Measurements from ENCODE around the gene GPR55.

GPR55 gene

DNA sequence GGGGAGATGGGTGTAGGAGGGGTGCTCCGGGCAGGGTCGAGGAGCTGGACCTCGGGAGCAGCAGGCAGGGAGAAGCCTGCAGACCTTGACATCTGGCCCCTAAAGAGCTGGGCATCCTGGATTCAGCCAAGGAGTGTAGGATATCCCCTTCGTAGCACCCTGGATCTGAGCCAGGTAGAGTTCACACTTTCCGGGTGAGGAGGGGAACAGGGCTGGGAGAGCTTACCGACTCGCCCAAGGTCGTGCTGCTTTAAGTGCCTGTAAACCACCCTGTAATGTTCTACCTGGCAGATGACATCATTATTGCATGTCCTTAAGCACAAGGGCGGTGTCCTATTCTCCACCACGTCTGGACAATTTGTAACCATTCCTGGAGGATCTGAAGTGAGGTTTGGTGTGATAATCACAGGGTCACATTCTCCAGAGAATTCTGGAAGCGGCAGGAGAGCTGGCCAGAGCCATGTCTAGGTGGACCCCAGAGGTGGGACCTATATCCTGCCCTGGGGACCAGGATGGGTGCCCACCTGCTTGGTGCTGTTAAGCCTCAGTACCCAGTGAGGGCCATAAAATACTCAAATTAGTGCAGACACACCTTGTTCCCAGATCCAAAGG, 45.7 kb downstream of the GPR55 start:
- H3K27ac Mint-ChIP-seq: peak overlapping the region; percentile 48 to 93 (median 88)
- TF ChIP-seq, protein P1, sequence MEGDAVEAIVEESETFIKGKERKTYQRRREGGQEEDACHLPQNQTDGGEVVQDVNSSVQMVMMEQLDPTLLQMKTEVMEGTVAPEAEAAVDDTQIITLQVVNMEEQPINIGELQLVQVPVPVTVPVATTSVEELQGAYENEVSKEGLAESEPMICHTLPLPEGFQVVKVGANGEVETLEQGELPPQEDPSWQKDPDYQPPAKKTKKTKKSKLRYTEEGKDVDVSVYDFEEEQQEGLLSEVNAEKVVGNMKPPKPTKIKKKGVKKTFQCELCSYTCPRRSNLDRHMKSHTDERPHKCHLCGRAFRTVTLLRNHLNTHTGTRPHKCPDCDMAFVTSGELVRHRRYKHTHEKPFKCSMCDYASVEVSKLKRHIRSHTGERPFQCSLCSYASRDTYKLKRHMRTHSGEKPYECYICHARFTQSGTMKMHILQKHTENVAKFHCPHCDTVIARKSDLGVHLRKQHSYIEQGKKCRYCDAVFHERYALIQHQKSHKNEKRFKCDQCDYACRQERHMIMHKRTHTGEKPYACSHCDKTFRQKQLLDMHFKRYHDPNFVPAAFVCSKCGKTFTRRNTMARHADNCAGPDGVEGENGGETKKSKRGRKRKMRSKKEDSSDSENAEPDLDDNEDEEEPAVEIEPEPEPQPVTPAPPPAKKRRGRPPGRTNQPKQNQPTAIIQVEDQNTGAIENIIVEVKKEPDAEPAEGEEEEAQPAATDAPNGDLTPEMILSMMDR (IDR thresholded peaks at IDR 0.05; ENCODE audit: unreplicated experiment in 3 of 3): no peak
- peaks cover 75% of the 10 kb centered on the region for H3K36me3 Mint-ChIP-seq (ENCODE audit: low read depth)
- H3K27me3 Mint-ChIP-seq (ENCODE audit: low read depth): peaks cover 4% of the 10 kb centered on the region
- H3K4me1 Mint-ChIP-seq: peaks cover 20% of the 10 kb centered on the region
- peak overlapping the region in 1 of 3 experiments; percentile 40 for H3K4me3 Mint-ChIP-seq
- no peaks in the 10 kb centered on the region for H3K9me3 Mint-ChIP-seq

DNA sequence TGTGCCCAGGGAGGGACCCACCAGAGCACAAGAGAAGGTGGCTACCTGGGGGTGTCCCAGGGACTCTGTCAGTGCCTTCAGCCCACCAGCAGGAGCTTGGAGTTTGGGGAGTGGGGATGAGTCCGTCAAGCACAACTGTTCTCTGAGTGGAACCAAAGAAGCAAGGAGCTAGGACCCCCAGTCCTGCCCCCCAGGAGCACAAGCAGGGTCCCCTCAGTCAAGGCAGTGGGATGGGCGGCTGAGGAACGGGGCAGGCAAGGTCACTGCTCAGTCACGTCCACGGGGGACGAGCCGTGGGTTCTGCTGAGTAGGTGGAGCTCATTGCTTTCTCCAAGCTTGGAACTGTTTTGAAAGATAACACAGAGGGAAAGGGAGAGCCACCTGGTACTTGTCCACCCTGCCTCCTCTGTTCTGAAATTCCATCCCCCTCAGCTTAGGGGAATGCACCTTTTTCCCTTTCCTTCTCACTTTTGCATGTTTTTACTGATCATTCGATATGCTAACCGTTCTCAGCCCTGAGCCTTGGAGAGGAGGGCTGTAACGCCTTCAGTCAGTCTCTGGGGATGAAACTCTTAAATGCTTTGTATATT, 46.3 kb downstream of the GPR55 start:
- H3K27me3 Mint-ChIP-seq (ENCODE audit: low read depth): peaks cover 4% of the 10 kb centered on the region
- peaks cover 78% of the 10 kb centered on the region for H3K36me3 Mint-ChIP-seq (ENCODE audit: low read depth)
- TF ChIP-seq, protein P1 (IDR thresholded peaks at IDR 0.05; ENCODE audit: unreplicated experiment in 3 of 3): no peak
- H3K4me1 Mint-ChIP-seq: peaks cover 20% of the 10 kb centered on the region
- no peaks in the 10 kb centered on the region for H3K9me3 Mint-ChIP-seq
- peak overlapping the region; percentile 48 to 93 (median 88) for H3K27ac Mint-ChIP-seq
- H3K4me3 Mint-ChIP-seq: peak overlapping the region in 1 of 3 experiments; percentile 40

DNA sequence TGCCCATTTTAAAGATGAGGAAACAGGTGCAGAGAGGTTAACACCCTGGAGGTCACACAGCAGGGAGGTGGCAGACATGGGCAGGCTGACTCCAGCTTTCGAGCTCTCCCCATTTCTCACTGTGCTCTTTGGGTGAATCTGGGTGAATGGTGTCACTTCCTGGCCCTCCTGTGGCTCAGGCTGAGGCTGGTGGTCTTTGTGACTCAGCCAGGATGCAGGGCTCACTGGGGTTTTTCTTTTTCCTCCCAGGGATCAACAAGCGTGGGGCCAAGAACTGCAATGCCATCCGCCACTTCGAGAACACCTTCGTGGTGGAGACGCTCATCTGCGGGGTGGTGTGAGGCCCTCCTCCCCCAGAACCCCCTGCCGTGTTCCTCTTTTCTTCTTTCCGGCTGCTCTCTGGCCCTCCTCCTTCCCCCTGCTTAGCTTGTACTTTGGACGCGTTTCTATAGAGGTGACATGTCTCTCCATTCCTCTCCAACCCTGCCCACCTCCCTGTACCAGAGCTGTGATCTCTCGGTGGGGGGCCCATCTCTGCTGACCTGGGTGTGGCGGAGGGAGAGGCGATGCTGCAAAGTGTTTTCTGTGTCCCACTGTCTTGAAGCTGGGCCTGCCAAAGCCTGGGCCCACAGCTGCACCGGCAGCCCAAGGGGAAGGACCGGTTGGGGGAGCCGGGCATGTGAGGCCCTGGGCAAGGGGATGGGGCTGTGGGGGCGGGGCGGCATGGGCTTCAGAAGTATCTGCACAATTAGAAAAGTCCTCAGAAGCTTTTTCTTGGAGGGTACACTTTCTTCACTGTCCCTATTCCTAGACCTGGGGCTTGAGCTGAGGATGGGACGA, 47.1 kb downstream of the GPR55 start:
- TF ChIP-seq, protein P1 (IDR thresholded peaks at IDR 0.05; ENCODE audit: unreplicated experiment in 3 of 3): no peak
- H3K36me3 Mint-ChIP-seq (ENCODE audit: low read depth): peaks cover 78% of the 10 kb centered on the region
- H3K27me3 Mint-ChIP-seq (ENCODE audit: low read depth): peaks cover 4% of the 10 kb centered on the region
- peak overlapping the region; percentile 37 to 88 (median 39) for H3K27ac Mint-ChIP-seq
- peaks cover 21% of the 10 kb centered on the region for H3K4me1 Mint-ChIP-seq
- no peaks in the 10 kb centered on the region for H3K9me3 Mint-ChIP-seq
- no peak overlapping the region for H3K4me3 Mint-ChIP-seq

DNA sequence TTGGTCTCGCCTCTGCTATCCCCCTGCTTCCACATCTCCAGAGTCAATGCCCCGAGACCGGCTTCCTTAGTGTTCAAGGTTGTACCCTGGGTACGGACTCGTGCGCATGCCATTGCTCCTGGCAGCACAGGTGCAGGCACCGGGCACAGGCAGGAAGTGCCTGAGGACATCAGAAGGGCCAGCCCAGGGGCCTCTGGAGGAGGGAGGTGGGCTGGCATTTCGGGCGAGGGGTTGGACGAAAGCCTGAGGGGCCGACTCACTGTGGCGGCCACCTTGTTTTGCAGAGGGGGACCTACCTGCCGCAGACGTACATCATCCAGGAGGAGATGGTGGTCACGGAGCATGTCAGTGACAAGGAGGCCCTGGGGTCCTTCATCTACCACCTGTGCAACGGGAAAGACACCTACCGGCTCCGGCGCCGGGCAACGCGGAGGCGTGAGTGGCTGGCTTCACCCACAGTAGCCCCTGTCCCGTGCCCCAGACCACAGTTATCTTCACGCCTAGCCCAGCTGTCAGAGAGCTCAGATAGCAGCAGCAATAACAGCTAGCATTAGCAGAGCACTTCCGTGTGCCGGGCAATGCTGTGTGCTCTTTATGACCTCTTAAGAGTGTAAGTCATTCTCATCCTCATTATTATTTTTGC, 47.8 kb downstream of the GPR55 start:
- peaks cover 4% of the 10 kb centered on the region for H3K27me3 Mint-ChIP-seq (ENCODE audit: low read depth)
- H3K36me3 Mint-ChIP-seq (ENCODE audit: low read depth): peaks cover 78% of the 10 kb centered on the region
- H3K4me3 Mint-ChIP-seq: no peak overlapping the region
- no peaks in the 10 kb centered on the region for H3K9me3 Mint-ChIP-seq
- TF ChIP-seq, protein P1 (IDR thresholded peaks at IDR 0.05; ENCODE audit: unreplicated experiment in 3 of 3): no peak
- peaks cover 28% of the 10 kb centered on the region for H3K4me1 Mint-ChIP-seq
- peak overlapping the region in 2 of 3 experiments; percentile 37 to 88 for H3K27ac Mint-ChIP-seq

DNA sequence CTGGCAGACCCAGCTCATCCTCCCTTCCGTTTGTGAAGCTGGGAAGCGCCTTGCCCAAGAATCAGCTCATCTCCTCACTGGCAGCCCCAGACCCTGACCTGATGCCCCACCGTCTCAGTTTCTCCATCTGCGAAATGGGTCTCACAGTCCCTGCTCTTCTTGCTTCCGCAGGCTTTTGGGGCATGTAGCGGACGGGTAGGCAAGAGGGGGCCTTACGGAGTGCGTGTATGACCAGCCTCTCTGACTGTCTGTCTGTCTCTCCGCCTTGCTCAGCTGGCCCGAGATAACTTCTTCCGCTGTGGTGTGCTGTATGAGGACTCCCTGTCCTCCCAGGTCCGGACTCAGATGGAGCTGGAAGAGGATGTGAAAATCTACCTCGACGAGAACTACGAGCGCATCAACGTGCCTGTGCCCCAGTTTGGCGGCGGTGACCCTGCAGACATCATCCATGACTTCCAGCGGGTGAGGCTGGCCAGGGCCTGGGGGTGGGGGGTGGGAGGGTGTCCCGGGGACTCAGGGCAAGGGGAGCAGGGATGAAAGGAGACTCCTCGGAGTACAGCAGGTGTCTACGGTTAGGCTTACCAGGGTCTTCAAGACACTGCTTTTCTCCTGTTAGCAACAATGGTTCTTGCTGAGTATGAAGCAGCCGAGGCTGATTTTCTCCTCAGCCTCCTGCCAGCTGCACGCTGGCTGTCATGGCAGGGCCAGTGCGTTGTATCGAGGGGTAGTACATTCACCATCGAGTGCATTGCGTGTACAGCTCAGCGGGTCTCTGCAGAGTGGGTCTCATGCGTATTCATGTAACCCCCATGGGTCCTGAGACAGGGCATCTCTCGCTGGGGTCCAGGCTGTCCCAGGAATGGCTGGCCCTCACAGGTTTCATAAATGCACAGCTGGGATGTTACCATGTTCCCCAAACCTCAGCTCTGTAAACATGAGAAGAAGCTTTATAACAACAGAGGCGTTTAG, 49.4 kb downstream of the GPR55 start:
- Mint-ChIP-seq H3K4me1 (peaks cover 44% of the 10 kb centered on the region), H3K27me3 (ENCODE audit: low read depth) (peaks cover 4% of the 10 kb centered on the region), H3K9me3 (no peaks in the 10 kb centered on the region), H3K36me3 (ENCODE audit: low read depth) (peaks cover 67% of the 10 kb centered on the region), H3K4me3 (no peak overlapping the region), H3K27ac (peak overlapping the region in 1 of 3 experiments; percentile 9)
- TF ChIP-seq, protein P1 (IDR thresholded peaks at IDR 0.05; ENCODE audit: unreplicated experiment in 3 of 3): no peak

Data from nephron (organoid).